Lower lobe of right lung (tissue), 2 donors: ENCODE results near the gene DHRS1. TPM values are rescaled to one million over a fixed set of nuclear protein-coding genes. Genes with fewer than 3 reads are reported as not detected.

Source experiments
- ATAC-seq, 2 donors: fragments of 200-7000 bp; cut with Tn5 transposase; one replicate each; pipeline ENCODE4 v1.9.1; 2020 to 2022; ENCODE audit warnings: mild to moderate bottlenecking in 2 of 2, moderate library complexity in 2 of 2
- DNase-seq: peaks from one replicate; pipeline ENCODE4 v3.0.0-alpha.2; 2020
- H3K27ac ChIP-seq: fragments of 200-600 bp; one replicate; pipeline ENCODE4 v1.8.0; 2022
- H3K27me3 ChIP-seq: fragments of 200-600 bp; one replicate; pipeline ENCODE4 v1.8.0; 2022; ENCODE audit warnings: low read depth
- H3K36me3 ChIP-seq: fragments of 200-600 bp; one replicate; pipeline ENCODE4 v1.8.0; 2022; ENCODE audit warnings: mild to moderate bottlenecking
- H3K4me1 ChIP-seq: fragments of 200-600 bp; one replicate; pipeline ENCODE4 v1.8.0; 2022
- H3K4me3 ChIP-seq: fragments of 200-600 bp; one replicate; pipeline ENCODE4 v1.8.0; 2022; ENCODE audit warnings: mild to moderate bottlenecking
- H3K9me3 ChIP-seq: fragments of 200-600 bp; one replicate; pipeline ENCODE4 v1.8.0; 2022
- CTCF ChIP-seq: fragments of 200-600 bp; IDR thresholded peaks from one replicate; pipeline ENCODE4 v1.8.0; 2022; ENCODE audit warnings: antibody characterized with exemption, mild to moderate bottlenecking
- intact Hi-C: fragments of 100-400 bp; cut with DNase I; formaldehyde crosslinking; loops from one replicate; pipeline ENCODE4 v1.11.0; 2022
- total RNA-seq: library from RNA; stranded (reverse); fragmentation: NEBNext Ultra II Directional; extraction: Animal tissue kit (Norgen Biotek cat#: 25700); gene quantifications from one replicate; pipeline ENCODE4 v1.2.1, GENCODE V29; 2021
- donor health status: DM: no; HTN: yes; CAD: no; lungs with severe emphysema.

The DHRS1 gene
- total RNA-seq, 1 donor from 2014 or later, result 22.7 TPM

GRCh38 chr14:24297190-24297964, 2.2 kb downstream of the DHRS1 start:
- Histone ChIP-seq H3K4me3 (no peak overlapping the region), H3K4me1 (peaks cover 31% of the 10 kb centered on the region), H3K27me3 (no peaks in the 10 kb centered on the region), H3K9me3 (no peaks in the 10 kb centered on the region), H3K27ac (no peak overlapping the region), H3K36me3 (peaks cover 57% of the 10 kb centered on the region)
- ATAC-seq (peak in 1 of 2 donors; percentile 48), DNase-seq (no peak)
- intact Hi-C loops, result loop anchor here (10.0 kb wide), 1 partner anchor 53 kb away; the partner anchor contains the start of gene TINF2
- peak; percentile 40 for TF ChIP-seq CTCF

DNA sequence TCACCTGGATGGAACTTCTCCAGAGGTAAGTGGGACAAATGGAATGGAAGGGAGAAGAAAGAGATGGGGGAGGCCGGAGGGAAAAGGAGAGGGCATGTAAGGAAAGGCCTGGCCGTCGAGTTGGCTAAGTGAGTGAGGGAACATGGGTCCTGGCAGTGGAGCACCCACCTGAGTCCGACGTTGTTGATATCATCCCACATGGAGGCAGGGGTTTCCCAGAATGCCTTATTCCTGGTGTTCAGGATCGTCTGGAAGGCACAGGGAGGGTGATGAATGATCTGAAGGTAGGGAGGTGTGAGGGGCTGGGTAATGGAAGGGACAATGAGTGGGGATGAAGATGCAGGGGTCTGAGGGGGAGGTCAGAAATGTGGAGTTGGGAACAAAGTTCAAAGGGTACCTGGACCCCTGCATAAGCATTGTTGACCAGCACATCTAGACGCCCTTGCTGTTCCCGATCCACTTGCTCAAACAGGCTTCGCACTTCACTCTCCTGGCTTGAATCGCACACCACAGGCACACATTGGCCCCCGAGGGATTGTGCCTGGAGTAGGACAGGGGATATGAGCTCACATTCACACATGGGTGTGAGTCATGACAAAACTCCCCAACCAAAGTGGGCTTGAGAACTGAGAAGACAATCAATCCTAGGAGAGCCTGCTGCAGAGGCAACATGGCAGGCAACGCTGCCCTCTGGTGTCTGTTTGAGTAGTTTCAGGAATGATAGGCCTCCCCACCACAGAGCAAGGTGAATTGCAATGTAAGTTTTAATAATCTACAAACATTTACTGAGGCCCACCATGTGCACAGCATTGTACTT, 3.0 kb downstream of the DHRS1 start:
- peak overlapping the region; percentile 38 for H3K27ac ChIP-seq
- DNase-seq, result peak; percentile 72
- intact Hi-C loops, result loop anchor here (10.0 kb wide), 1 partner anchor 52 kb away; the partner anchor contains the start of gene TINF2
- peak; percentile 75 to 81 for ATAC-seq
- no peak overlapping the region for H3K4me3 ChIP-seq
- H3K9me3 ChIP-seq, result no peaks in the 10 kb centered on the region
- no peaks in the 10 kb centered on the region for H3K27me3 ChIP-seq
- peaks cover 31% of the 10 kb centered on the region for H3K4me1 ChIP-seq
- peaks cover 57% of the 10 kb centered on the region for H3K36me3 ChIP-seq
- TF ChIP-seq CTCF, result peak; percentile 81

GRCh38 chr14:24293525-24293924, 6.1 kb downstream of the DHRS1 start:
- TF ChIP-seq CTCF, result no peak
- Histone ChIP-seq H3K4me3 (no peak overlapping the region), H3K27ac (no peak overlapping the region), H3K36me3 (peaks cover 77% of the 10 kb centered on the region), H3K27me3 (no peaks in the 10 kb centered on the region), H3K4me1 (peaks cover 13% of the 10 kb centered on the region), H3K9me3 (no peaks in the 10 kb centered on the region)
- DNase-seq, result no peak
- intact Hi-C loops, result loop anchor here (10.0 kb wide), 1 partner anchor 49 kb away; the partner anchor contains the start of gene TINF2
- ATAC-seq, result no peak

- intact Hi-C loops, result loop anchor here (10.0 kb wide), 1 partner anchor 47 kb away; the partner anchor contains the start of gene TINF2
- Histone ChIP-seq H3K4me3 (no peak overlapping the region), H3K36me3 (peaks cover 77% of the 10 kb centered on the region), H3K27me3 (no peaks in the 10 kb centered on the region), H3K4me1 (peaks cover 9% of the 10 kb centered on the region), H3K9me3 (no peaks in the 10 kb centered on the region), H3K27ac (no peak overlapping the region)
- DNase-seq (no peak), ATAC-seq (no peak)
- TF ChIP-seq CTCF, result no peak
Measured at GRCh38 chr14:24292118-24292807, 7.3 kb downstream of the DHRS1 start.
